ENCODE results near the gene APOBEC3G.
"Not testable (repeated sequence)": the region's sequence is repeated elsewhere in the genome, so short reads cannot be mapped to it uniquely, and the experiment has no call there.

Gene APOBEC3G

GRCh38 chr22:39068033-39068785 lies 8.9 kb upstream of the APOBEC3G start:
- no peak for DNase-seq

- DNase-seq, result no peak
Measured at GRCh38 chr22:39070186-39070585, 6.9 kb upstream of the APOBEC3G start.

- DNase-seq, result not testable (repeated sequence)
Measured at GRCh38 chr22:39072581-39072981, 4.5 kb upstream of the APOBEC3G start.

- no peak for DNase-seq
Measured at GRCh38 chr22:39073981-39074380, 3.1 kb upstream of the APOBEC3G start.

- not testable (repeated sequence) for DNase-seq
Measured at GRCh38 chr22:39076155-39077025, 685 bp upstream of the APOBEC3G start.

GRCh38 chr22:39077912-39078311 lies 837 bp downstream of the APOBEC3G start:
- DNase-seq, result not testable (repeated sequence)

- no peak for DNase-seq
Measured at GRCh38 chr22:39078329-39078728, 1.3 kb downstream of the APOBEC3G start.

- not testable (repeated sequence) for DNase-seq
Measured at GRCh38 chr22:39079054-39079637, 2.1 kb downstream of the APOBEC3G start.

GRCh38 chr22:39080052-39080762 lies 3.1 kb downstream of the APOBEC3G start:
- DNase-seq, result no peak

GRCh38 chr22:39081016-39081415 lies 3.9 kb downstream of the APOBEC3G start:
- DNase-seq, result no peak

GRCh38 chr22:39081598-39081997 lies 4.5 kb downstream of the APOBEC3G start:
- DNase-seq, result no peak

GRCh38 chr22:39083212-39084165 lies 6.4 kb downstream of the APOBEC3G start:
- DNase-seq, result no peak

- DNase-seq, result no peak
Measured at GRCh38 chr22:39084666-39085065, 7.6 kb downstream of the APOBEC3G start.

GRCh38 chr22:39087098-39087497 lies 10.0 kb downstream of the APOBEC3G start:
- DNase-seq, result no peak

GRCh38 chr22:39087881-39088684 lies 11.0 kb downstream of the APOBEC3G start:
- peak; percentile 57 for DNase-seq

- DNase-seq, result no peak
Measured at GRCh38 chr22:39088685-39089032, 11.6 kb downstream of the APOBEC3G start.

- DNase-seq, result no peak
Measured at GRCh38 chr22:39089928-39090327, 12.9 kb downstream of the APOBEC3G start.

- DNase-seq, result no peak
Measured at GRCh38 chr22:39090426-39091064, 13.5 kb downstream of the APOBEC3G start.

GRCh38 chr22:39091126-39092081 lies 14.3 kb downstream of the APOBEC3G start:
- no peak for DNase-seq
